Rectal smooth muscle tissue (tissue), 1 donor: ENCODE measurements around the gene C1QL4.

Experiments used
- H3K27ac ChIP-seq: one replicate; pipeline ENCODE4 v1.7.0; 2013; ENCODE audit warnings: low read depth, low read length, inconsistent platforms
- H3K27me3 ChIP-seq: one replicate; pipeline ENCODE4 v1.7.0; 2013; ENCODE audit warnings: low read length; ENCODE audit not compliant: control insufficient read depth, insufficient read depth
- H3K36me3 ChIP-seq: one replicate; pipeline ENCODE4 v1.7.0; 2013; ENCODE audit warnings: low read length; ENCODE audit not compliant: control insufficient read depth, insufficient read depth
- H3K4me1 ChIP-seq: one replicate; pipeline ENCODE4 v1.7.0; 2013; ENCODE audit warnings: low read length; ENCODE audit not compliant: control insufficient read depth, insufficient read depth
- H3K4me3 ChIP-seq: one replicate; pipeline ENCODE4 v1.7.0; 2013; ENCODE audit warnings: low read length
- H3K9ac ChIP-seq: one replicate; pipeline ENCODE4 v1.7.0; 2013; ENCODE audit warnings: low read length

C1QL4 gene

DNA sequence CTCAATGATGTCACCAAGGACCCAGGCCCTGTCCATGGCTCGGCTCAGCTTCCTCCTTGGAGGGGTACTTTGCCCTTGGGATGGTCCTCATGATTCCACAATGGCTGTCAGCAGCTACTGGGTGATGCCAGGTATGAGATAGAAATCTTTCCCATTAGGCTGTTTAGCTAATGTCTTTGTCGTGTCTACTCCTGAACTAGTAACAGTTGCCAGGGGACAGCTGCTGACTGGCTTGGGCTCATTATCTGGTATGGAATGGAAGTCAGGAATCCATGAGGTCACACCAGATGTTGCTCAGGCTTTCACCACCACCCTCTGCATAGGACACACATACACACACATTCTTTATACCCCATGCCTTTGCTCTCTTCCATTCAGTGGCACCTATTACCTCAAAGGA, 32.8 kb downstream of the C1QL4 start:
- Histone ChIP-seq H3K27ac (no peak overlapping the region), H3K36me3 (no peaks in the 10 kb centered on the region), H3K9ac (no peak overlapping the region), H3K4me3 (no peak overlapping the region), H3K4me1 (no peaks in the 10 kb centered on the region), H3K27me3 (no peaks in the 10 kb centered on the region)

DNA sequence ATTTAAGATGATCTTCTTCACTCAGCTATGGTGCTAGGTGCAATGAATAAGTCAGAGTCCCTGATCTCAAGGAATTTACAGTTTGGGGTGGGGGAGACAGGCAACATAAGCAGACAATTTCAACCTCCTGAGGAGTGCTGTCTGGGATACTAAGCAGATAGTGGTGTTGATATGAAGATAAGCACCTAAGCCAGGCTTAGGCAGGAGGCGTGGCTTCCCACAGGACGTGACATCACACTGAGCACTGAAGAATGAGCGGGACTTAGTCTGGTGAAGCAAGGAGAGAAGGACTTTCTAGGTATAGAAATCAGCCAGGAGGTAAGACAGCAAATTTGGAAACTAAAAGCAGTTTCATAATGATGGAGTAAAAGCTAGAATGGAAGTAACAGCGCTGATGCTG, 35.2 kb downstream of the C1QL4 start:
- Histone ChIP-seq H3K27me3 (peaks cover 14% of the 10 kb centered on the region), H3K36me3 (no peaks in the 10 kb centered on the region), H3K4me3 (no peak overlapping the region), H3K27ac (no peak overlapping the region), H3K9ac (no peak overlapping the region), H3K4me1 (peaks cover 1% of the 10 kb centered on the region)

DNA sequence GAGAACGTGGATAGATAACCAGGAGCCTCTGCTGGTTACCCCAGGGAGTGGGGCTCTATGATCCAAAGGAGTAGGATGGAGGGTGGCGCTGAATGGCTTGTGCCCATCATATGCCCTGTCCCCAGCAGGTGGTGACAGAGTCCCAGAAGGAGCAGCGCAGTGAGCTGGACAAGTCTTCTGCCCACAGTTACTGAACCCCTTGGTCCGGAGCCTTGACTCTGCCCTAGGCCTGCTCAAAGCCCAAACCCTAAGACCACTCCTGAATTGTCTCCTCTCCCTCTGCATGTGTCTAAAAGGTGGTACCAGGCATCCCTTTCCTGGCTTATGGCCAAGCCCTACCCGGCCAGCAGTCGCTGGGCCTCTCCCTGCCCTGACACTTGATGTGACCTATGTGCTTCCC, 38.8 kb downstream of the C1QL4 start:
- no peaks in the 10 kb centered on the region for H3K36me3 ChIP-seq
- no peak overlapping the region for H3K4me3 ChIP-seq
- H3K27me3 ChIP-seq = peaks cover 44% of the 10 kb centered on the region
- peaks cover 4% of the 10 kb centered on the region for H3K4me1 ChIP-seq
- no peak overlapping the region for H3K9ac ChIP-seq
- no peak overlapping the region for H3K27ac ChIP-seq

DNA sequence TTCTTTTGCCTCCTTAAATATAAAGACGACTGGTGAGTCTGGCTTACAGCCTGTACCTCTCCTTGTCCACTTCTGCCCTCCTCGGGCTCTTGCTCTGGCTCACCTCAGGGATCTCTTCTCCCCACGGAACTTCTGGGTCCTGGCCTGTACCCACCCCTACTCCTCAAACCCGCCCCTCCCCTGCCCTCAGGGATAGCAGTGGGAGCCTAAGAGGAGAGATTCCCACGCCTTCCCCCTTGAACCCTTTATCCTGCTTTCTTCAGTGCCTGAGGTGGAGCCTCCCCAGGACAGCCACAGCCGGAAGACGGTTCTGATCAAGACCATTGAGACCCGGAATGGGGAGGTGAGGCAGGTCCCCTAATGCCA, 39.3 kb downstream of the C1QL4 start:
- no peak overlapping the region for H3K4me3 ChIP-seq
- H3K36me3 ChIP-seq = no peaks in the 10 kb centered on the region
- peaks cover 44% of the 10 kb centered on the region for H3K27me3 ChIP-seq
- peaks cover 4% of the 10 kb centered on the region for H3K4me1 ChIP-seq
- H3K9ac ChIP-seq = no peak overlapping the region
- H3K27ac ChIP-seq = no peak overlapping the region

DNA sequence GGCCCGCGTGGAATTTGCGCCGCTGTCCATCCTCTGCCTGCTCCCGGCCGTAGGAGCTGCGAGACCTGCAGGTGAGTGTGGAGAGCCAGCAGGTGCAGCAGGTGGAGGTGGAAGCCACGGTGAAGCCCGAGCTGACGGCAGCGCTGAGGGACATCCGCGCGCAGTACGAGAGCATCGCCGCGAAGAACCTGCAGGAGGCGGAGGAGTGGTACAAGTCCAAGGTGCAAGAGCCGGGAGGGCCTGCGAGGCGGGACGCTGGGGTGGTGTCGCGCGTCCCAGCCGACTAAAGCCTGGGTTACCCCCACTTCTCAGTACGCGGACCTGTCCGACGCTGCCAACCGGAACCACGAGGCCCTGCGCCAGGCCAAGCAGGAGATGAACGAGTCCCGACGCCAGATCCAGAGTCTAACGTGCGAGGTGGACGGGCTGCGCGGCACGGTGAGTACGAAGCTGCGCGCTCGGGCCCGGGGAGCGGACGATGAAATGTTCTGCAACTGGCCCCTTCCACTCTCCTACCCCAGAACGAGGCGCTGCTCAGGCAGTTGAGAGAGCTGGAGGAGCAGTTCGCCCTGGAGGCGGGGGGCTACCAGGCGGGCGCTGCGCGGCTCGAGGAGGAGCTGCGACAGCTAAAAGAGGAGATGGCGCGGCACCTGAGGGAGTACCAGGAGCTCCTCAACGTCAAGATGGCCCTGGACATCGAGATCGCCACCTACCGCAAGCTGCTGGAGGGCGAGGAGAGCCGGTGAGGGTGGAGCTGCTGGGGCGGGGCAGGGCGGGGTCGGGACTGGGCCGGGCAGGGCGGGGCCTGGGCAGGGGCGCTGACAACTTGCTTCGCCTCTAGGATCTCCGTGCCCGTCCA, 39.9 kb downstream of the C1QL4 start:
- Histone ChIP-seq H3K9ac (no peak overlapping the region), H3K36me3 (no peaks in the 10 kb centered on the region), H3K4me3 (peak overlapping the region; percentile 47), H3K27ac (no peak overlapping the region), H3K4me1 (peaks cover 4% of the 10 kb centered on the region), H3K27me3 (peaks cover 44% of the 10 kb centered on the region)

DNA sequence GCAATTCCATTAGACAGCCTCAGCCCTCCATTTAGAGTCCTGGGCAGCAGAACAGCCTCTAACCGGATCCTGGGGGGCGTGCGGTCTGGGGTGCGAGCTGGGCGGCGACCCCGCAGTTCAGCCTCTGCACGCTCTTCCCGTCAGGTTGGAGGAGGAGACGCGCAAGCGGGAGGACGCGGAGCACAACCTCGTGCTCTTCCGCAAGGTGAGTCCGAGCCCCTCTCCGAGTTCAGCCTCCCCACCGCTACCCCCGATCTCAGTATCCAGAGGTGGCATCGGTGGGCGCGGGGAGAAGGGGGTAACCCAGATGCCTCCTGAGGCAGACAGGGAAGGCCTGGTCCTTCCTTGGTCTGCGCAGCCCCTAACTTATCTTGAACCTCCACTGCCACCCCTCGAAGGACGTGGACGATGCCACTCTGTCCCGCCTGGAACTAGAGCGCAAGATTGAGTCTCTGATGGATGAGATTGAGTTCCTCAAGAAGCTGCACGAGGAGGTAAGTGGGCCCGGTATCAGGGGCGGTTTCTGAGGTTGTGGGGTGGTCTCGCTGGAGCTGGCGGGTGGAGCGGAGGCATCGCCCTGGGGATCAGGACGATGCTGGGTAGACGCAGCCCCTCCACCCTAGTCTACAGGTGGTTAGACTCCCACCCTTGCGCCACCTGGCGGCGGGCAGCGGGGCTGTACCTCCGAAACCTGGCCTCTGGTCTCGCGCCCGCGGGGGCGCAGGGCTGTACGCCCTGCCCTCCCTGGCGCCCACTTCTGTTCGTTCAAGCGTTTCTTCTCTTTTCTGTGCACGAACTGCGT, 40.8 kb downstream of the C1QL4 start:
- H3K4me1 ChIP-seq = peaks cover 4% of the 10 kb centered on the region
- peaks cover 44% of the 10 kb centered on the region for H3K27me3 ChIP-seq
- H3K9ac ChIP-seq = no peak overlapping the region
- H3K36me3 ChIP-seq = no peaks in the 10 kb centered on the region
- H3K27ac ChIP-seq = no peak overlapping the region
- H3K4me3 ChIP-seq = peak overlapping the region; percentile 47

DNA sequence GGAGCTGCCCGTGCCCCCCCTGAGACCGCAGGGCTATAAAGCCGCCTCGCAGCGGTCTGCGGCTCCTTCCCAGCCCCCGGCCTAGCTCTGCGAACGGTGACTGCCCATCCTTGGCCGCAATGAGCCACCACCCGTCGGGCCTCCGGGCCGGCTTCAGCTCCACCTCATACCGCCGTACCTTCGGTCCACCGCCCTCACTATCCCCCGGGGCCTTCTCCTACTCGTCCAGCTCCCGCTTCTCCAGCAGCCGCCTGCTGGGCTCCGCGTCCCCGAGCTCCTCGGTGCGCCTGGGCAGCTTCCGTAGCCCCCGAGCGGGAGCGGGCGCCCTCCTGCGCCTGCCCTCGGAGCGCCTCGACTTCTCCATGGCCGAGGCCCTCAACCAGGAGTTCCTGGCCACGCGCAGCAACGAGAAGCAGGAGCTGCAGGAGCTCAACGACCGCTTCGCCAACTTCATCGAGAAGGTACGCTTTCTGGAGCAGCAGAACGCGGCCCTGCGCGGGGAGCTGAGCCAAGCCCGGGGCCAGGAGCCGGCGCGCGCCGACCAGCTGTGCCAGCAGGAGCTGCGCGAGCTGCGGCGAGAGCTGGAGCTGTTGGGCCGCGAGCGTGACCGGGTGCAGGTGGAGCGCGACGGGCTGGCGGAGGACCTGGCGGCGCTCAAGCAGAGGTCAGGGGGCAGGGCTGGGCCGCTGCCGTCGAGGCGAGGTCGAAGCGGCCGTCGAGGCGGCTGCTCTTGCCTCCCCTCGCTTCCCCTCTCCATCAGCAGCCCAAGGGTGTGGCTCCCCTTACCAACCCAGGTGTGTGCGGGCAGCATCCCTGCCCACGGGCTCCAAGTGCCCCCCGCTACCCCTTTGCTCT, 41.7 kb downstream of the C1QL4 start, which contains the start of gene PRPH:
TSS of gene PRPH (plus strand) at position 66 of the 855 bp plus-strand sequence. CDS start at position 120, 54 bp downstream.
- H3K4me1 ChIP-seq = peaks cover 4% of the 10 kb centered on the region
- H3K36me3 ChIP-seq = no peaks in the 10 kb centered on the region
- peaks cover 44% of the 10 kb centered on the region for H3K27me3 ChIP-seq
- H3K4me3 ChIP-seq = peak within 1 kb of the TSS; percentile 51
- H3K27ac ChIP-seq = no peak within 1 kb of the TSS
- H3K9ac ChIP-seq = no peak within 1 kb of the TSS

DNA sequence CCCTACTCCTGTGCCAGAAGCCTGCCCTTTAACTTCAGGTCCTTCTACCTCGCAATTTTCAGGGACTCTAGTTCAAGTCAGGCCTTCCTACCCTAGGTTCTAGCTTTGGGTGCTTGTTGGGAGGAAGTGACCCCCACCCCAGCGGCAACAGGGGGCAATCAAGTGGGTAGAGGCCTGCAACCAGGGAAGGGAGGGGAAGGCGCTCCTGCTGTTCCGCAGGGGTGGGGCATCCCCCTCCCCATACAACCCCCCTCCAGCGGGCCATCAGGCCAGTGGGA, 42.2 kb downstream of the C1QL4 start:
- Histone ChIP-seq H3K27me3 (peaks cover 44% of the 10 kb centered on the region), H3K9ac (no peak overlapping the region), H3K4me1 (peaks cover 4% of the 10 kb centered on the region), H3K36me3 (no peaks in the 10 kb centered on the region), H3K4me3 (no peak overlapping the region), H3K27ac (no peak overlapping the region)

DNA sequence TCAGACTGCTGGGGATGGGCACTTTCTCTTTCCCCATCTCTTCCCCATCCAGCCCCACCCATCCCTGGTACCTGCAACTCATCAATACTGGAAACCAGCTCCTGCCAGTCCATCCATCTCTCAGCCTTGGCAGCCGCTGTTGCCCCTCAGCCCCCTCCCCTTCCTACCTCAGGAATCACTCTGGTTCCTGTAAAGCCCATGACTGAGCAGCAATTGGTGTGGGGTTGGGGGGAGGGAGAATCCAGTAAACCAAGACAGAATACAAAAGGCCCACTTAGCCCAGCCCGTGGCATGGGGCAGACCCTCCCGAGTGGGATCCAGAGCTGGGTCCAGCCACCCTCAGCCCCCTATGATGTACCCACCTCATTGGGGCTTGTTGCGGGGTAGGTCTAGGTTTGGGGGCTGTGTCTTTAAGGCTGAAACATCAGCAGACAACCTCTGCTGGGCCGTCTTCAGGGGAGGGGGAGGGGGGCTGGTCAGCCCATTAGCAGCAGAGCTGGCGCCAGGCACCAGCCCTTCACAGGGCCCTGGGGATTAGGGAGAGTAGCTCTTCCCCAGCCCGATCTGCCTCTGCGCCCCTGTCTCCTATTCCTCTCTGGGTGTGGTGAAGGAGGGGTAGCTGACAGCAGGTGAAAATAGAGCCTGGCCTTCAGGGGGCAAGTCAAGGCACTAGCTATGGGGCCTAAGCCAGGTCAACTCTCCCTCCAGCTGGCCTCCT, 42.7 kb downstream of the C1QL4 start:
- no peak overlapping the region for H3K27ac ChIP-seq
- H3K9ac ChIP-seq = no peak overlapping the region
- H3K4me3 ChIP-seq = no peak overlapping the region
- H3K4me1 ChIP-seq = peaks cover 4% of the 10 kb centered on the region
- H3K36me3 ChIP-seq = no peaks in the 10 kb centered on the region
- H3K27me3 ChIP-seq = peaks cover 44% of the 10 kb centered on the region

DNA sequence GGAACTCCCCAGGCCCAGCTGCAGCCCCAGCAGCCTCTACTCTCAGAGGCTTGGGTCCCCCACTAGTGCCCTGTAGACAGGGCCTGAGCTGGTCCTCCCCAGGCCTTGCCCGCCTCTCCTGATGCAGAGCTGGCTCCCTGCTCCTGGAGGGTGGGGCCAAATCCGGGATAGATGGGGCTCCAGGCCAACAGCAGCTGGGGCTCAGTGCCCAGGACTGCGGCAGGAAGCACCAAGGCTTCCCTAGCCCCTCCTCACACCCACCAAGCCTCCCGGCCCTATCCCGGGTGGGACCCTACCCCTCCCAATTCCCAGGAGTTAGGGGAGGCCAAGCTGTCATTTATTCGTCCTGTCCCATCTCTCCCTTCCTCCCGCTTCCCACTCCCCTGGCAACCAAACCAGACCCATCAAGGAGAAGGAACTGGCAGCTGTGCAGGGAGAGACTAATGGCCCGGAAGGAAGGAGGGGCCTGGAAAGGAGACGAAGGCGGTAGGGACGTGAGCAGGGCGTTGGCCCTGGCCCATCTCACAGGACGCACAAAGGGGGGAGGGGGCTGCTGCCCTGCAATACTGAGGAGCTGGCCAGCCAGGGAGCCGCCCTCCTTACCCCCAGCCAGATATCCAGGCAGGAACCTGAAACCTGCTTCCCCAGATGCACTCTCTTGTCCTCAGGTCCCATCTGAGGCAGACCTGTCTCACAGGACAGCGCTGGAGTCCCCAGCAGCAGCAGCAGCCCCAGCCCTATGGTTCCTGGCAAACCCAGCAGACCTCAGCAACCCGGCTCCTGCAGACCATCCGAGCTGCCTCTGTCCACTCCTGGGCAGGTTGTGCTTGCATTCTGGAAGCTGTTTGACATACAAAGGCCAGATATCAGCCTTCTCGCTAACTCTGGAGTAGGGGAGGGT, 43.7 kb downstream of the C1QL4 start:
- Histone ChIP-seq H3K36me3 (no peaks in the 10 kb centered on the region), H3K9ac (no peak overlapping the region), H3K27ac (no peak overlapping the region), H3K4me1 (peaks cover 4% of the 10 kb centered on the region), H3K4me3 (no peak overlapping the region), H3K27me3 (peaks cover 42% of the 10 kb centered on the region)

DNA sequence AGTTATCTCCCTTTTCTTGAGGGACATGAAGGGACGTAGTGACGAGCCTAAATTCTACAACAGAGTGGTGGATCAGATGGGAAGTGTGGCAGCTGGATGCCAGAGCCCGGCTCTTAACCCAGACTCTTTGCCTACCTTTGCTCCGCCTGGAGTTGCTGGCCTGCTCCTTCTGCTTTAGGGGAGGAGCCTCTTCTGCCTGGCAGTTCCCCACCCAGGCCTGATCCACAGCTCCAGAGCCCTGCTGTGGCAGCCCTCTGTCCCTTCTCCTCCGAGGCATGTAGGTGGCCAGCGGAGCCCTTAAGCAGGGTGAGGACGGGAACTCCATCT, 44.3 kb downstream of the C1QL4 start:
- Histone ChIP-seq H3K27ac (no peak overlapping the region), H3K36me3 (no peaks in the 10 kb centered on the region), H3K4me3 (no peak overlapping the region), H3K27me3 (peaks cover 36% of the 10 kb centered on the region), H3K9ac (no peak overlapping the region), H3K4me1 (peaks cover 4% of the 10 kb centered on the region)
